ENCODE results near the gene KHK. TPM values are rescaled to one million over a fixed set of nuclear protein-coding genes. Genes with fewer than 3 reads are reported as not detected.

KHK gene
- polyA plus RNA-seq, 1 donor (not counting 4 experiments of a cell fraction or from before 2014, with no cell fraction given), result 0.21 TPM

DNA sequence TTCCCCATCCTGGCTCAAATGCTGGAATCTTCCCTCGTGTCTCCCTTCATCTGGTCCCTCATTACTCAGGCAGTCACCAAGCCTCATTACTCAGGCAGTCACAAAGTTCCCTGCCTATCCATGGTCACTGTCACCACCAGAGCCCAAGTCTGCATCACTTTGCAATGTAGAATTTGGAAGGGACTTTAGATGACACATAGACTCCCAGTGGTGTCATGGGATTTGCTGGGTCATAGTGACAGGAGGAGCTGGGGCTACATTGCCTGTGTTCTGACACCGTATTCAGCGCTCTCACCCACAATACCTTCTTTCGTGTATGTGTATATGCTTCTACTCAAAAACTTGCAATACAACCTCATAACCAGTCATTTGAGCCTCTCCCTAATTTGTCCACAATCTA lies 10.2 kb upstream of the KHK start:
- no peak overlapping the region for H3K27ac ChIP-seq (ENCODE audit: control insufficient read depth, insufficient read depth, low read length)
- no peak for FAIRE-seq
- H3K36me3 ChIP-seq (ENCODE audit: control insufficient read depth in 2 of 2, extremely low read depth in 1 of 2, insufficient read depth in 2 of 2, low read length in 2 of 2), result no peaks in the 10 kb centered on the region
- peaks cover 13% of the 10 kb centered on the region for H3K4me1 ChIP-seq (ENCODE audit: control insufficient read depth, extremely low read depth, insufficient read depth, low read length)
- no peaks in the 10 kb centered on the region for H3K9me1 ChIP-seq (ENCODE audit: control insufficient read depth, extremely low read depth, insufficient read depth, low read length)
- H2AFZ ChIP-seq (ENCODE audit: control insufficient read depth, low read length), result no peak overlapping the region
- no peak overlapping the region for H3K4me3 ChIP-seq (ENCODE audit: control insufficient read depth in 2 of 3, extremely low read depth in 1 of 3, insufficient read depth in 2 of 3, low read depth in 1 of 3, low read length in 3 of 3)
- H3K79me2 ChIP-seq (ENCODE audit: control insufficient read depth, insufficient read depth, low read length), result peaks cover 1% of the 10 kb centered on the region
- no peak overlapping the region for H3K4me2 ChIP-seq (ENCODE audit: control insufficient read depth, extremely low read depth, insufficient read depth, low read depth, low read length)
- H3K9ac ChIP-seq (ENCODE audit: control insufficient read depth, extremely low read depth, insufficient read depth, low read length), result no peak overlapping the region
- H3K9me3 ChIP-seq (ENCODE audit: control insufficient read depth, low read depth, low read length), result no peaks in the 10 kb centered on the region
- TF ChIP-seq CTCF (optimal IDR thresholded peaks at IDR 0.05 in 1 of 3, IDR thresholded peaks at IDR 0.05 in 1 of 3, conservative IDR thresholded peaks at IDR 0.05 in 1 of 3; ENCODE audit: extremely low read depth in 1 of 3, insufficient read depth in 2 of 3, low read length in 3 of 3) (no peak), EZH2 (IDR thresholded peaks at IDR 0.05; ENCODE audit: low read length) (no peak)
- no peaks in the 10 kb centered on the region for H3K27me3 ChIP-seq (ENCODE audit: control insufficient read depth, extremely low read depth, insufficient read depth, low read length)
- no peaks in the 10 kb centered on the region for H4K20me1 ChIP-seq (ENCODE audit: control insufficient read depth, extremely low read depth, insufficient read depth, low read length)
- dilution Hi-C loops (cut with MboI; ENCODE audit: extremely low pct_ligation_motif_present, low sequenced_read_pairs), result no loop called here
- DNase-seq (ENCODE audit: low read depth, low spot score), result no peak

- H3K9me1 ChIP-seq (ENCODE audit: control insufficient read depth, extremely low read depth, insufficient read depth, low read length), result no peaks in the 10 kb centered on the region
- DNase-seq (ENCODE audit: low read depth, low spot score) (no peak), FAIRE-seq (no peak)
- no peak overlapping the region for H2AFZ ChIP-seq (ENCODE audit: control insufficient read depth, low read length)
- no peak overlapping the region for H3K4me3 ChIP-seq (ENCODE audit: control insufficient read depth in 2 of 3, extremely low read depth in 1 of 3, insufficient read depth in 2 of 3, low read depth in 1 of 3, low read length in 3 of 3)
- H3K36me3 ChIP-seq (ENCODE audit: control insufficient read depth in 2 of 2, extremely low read depth in 1 of 2, insufficient read depth in 2 of 2, low read length in 2 of 2), result no peaks in the 10 kb centered on the region
- H3K79me2 ChIP-seq (ENCODE audit: control insufficient read depth, insufficient read depth, low read length), result no peaks in the 10 kb centered on the region
- TF ChIP-seq CTCF (optimal IDR thresholded peaks at IDR 0.05 in 1 of 3, IDR thresholded peaks at IDR 0.05 in 1 of 3, conservative IDR thresholded peaks at IDR 0.05 in 1 of 3; ENCODE audit: extremely low read depth in 1 of 3, insufficient read depth in 2 of 3, low read length in 3 of 3) (no peak), EZH2 (IDR thresholded peaks at IDR 0.05; ENCODE audit: low read length) (no peak)
- no peaks in the 10 kb centered on the region for H3K27me3 ChIP-seq (ENCODE audit: control insufficient read depth, extremely low read depth, insufficient read depth, low read length)
- no peaks in the 10 kb centered on the region for H4K20me1 ChIP-seq (ENCODE audit: control insufficient read depth, extremely low read depth, insufficient read depth, low read length)
- no peaks in the 10 kb centered on the region for H3K9me3 ChIP-seq (ENCODE audit: control insufficient read depth, low read depth, low read length)
- dilution Hi-C loops (cut with MboI; ENCODE audit: extremely low pct_ligation_motif_present, low sequenced_read_pairs), result no loop called here
- H3K9ac ChIP-seq (ENCODE audit: control insufficient read depth, extremely low read depth, insufficient read depth, low read length), result no peak overlapping the region
- no peak overlapping the region for H3K4me2 ChIP-seq (ENCODE audit: control insufficient read depth, extremely low read depth, insufficient read depth, low read depth, low read length)
- H3K27ac ChIP-seq (ENCODE audit: control insufficient read depth, insufficient read depth, low read length), result no peak overlapping the region
- peaks cover 15% of the 10 kb centered on the region for H3K4me1 ChIP-seq (ENCODE audit: control insufficient read depth, extremely low read depth, insufficient read depth, low read length)
Observed at GRCh38 chr2:27077231-27077630, 9.3 kb upstream of the KHK start.

Data from keratinocyte (primary cell).